ENCODE results near the gene EDDM3A. TPM values are rescaled to one million over a fixed set of nuclear protein-coding genes. Genes with fewer than 3 reads are reported as not detected.
"Not testable (repeated sequence)": the region's sequence is repeated elsewhere in the genome, so short reads cannot be mapped to it uniquely, and the experiment has no call there.

The EDDM3A gene
- total RNA-seq, 2 donors from 2014 or later, result not detected

GRCh38 chr14:20723488-20723887, 22.2 kb upstream of the EDDM3A start:
- Histone ChIP-seq H3K9ac (ENCODE audit: extremely low read depth, low read length, poor library complexity, severe bottlenecking) (no peak overlapping the region), H3K27me3 (ENCODE audit: control insufficient read depth, insufficient read depth, low read length, poor library complexity, severe bottlenecking) (no peaks in the 10 kb centered on the region), H3K9me3 (ENCODE audit: control insufficient read depth, low read length) (no peaks in the 10 kb centered on the region), H3K4me1 (ENCODE audit: control insufficient read depth, insufficient read depth, low read length) (no peaks in the 10 kb centered on the region), H3K27ac (ENCODE audit: low read depth, low read length) (no peak overlapping the region), H3K4me3 (ENCODE audit: low read length) (no peak overlapping the region), H3K36me3 (ENCODE audit: control insufficient read depth, insufficient read depth, low read length) (no peaks in the 10 kb centered on the region)
- no peaks in the 10 kb centered on the region for H3K9me3 Mint-ChIP-seq
- no peaks in the 10 kb centered on the region for H3K36me3 Mint-ChIP-seq (ENCODE audit: low read depth)
- peaks cover 44% of the 10 kb centered on the region for H3K27me3 Mint-ChIP-seq (ENCODE audit: insufficient read depth)
- WGBS, 2 experiments (ENCODE audit: insufficient coverage in 1 of 2, insufficient read length in 1 of 2), result 97 to 99% methylated on average over 16 to 28 of the region's 28 CpGs
- TF ChIP-seq, protein P1, sequence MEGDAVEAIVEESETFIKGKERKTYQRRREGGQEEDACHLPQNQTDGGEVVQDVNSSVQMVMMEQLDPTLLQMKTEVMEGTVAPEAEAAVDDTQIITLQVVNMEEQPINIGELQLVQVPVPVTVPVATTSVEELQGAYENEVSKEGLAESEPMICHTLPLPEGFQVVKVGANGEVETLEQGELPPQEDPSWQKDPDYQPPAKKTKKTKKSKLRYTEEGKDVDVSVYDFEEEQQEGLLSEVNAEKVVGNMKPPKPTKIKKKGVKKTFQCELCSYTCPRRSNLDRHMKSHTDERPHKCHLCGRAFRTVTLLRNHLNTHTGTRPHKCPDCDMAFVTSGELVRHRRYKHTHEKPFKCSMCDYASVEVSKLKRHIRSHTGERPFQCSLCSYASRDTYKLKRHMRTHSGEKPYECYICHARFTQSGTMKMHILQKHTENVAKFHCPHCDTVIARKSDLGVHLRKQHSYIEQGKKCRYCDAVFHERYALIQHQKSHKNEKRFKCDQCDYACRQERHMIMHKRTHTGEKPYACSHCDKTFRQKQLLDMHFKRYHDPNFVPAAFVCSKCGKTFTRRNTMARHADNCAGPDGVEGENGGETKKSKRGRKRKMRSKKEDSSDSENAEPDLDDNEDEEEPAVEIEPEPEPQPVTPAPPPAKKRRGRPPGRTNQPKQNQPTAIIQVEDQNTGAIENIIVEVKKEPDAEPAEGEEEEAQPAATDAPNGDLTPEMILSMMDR (conservative IDR thresholded peaks at IDR 0.05), result no peak
- no peak overlapping the region for H3K27ac Mint-ChIP-seq
- H3K4me1 Mint-ChIP-seq, result peaks cover 1% of the 10 kb centered on the region
- DNase-seq, result peak; percentile 68
- no peak overlapping the region for H3K4me3 Mint-ChIP-seq

DNA sequence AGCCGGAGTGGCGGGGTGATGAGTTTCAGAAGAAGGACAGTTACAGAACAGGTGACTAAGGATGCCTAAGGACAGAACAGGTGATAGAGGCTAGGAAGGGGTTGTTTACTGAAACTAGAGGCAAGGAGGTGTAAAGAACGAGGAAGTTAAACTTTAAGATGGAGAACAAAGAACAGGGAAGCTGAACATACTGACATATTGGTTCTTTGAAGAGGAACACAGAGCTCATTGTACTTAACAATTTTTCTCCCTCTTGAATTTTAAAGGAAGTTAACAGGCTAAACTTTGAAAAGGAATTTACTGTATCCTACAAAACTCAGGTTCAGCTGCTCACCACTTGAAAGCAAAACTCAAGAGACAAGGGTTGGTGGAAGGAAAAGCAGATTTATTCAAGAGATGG, 19.6 kb upstream of the EDDM3A start:
- H3K4me1 ChIP-seq (ENCODE audit: control insufficient read depth, insufficient read depth, low read length); DNase-seq; H3K4me3 Mint-ChIP-seq; H3K9me3 ChIP-seq (ENCODE audit: control insufficient read depth, low read length); H3K9me3 Mint-ChIP-seq; H3K9ac ChIP-seq (ENCODE audit: extremely low read depth, low read length, poor library complexity, severe bottlenecking); H3K36me3 Mint-ChIP-seq (ENCODE audit: low read depth); H3K27ac Mint-ChIP-seq; H3K27ac ChIP-seq (ENCODE audit: low read depth, low read length); H3K27me3 ChIP-seq (ENCODE audit: control insufficient read depth, insufficient read depth, low read length, poor library complexity, severe bottlenecking); H3K4me1 Mint-ChIP-seq; H3K4me3 ChIP-seq (ENCODE audit: low read length); H3K36me3 ChIP-seq (ENCODE audit: control insufficient read depth, insufficient read depth, low read length): not testable (repeated sequence)
- H3K27me3 Mint-ChIP-seq (ENCODE audit: insufficient read depth), result peaks cover 41% of the 10 kb centered on the region
- WGBS, 2 experiments (ENCODE audit: insufficient coverage in 1 of 2, insufficient read length in 1 of 2), result 93 to 94% methylated on average over 3 of the region's 3 CpGs

- Histone ChIP-seq H3K4me1 (ENCODE audit: control insufficient read depth, insufficient read depth, low read length) (no peaks in the 10 kb centered on the region), H3K9ac (ENCODE audit: extremely low read depth, low read length, poor library complexity, severe bottlenecking) (no peak overlapping the region), H3K9me3 (ENCODE audit: control insufficient read depth, low read length) (no peaks in the 10 kb centered on the region), H3K27me3 (ENCODE audit: control insufficient read depth, insufficient read depth, low read length, poor library complexity, severe bottlenecking) (no peaks in the 10 kb centered on the region), H3K4me3 (ENCODE audit: low read length) (no peak overlapping the region), H3K27ac (ENCODE audit: low read depth, low read length) (no peak overlapping the region), H3K36me3 (ENCODE audit: control insufficient read depth, insufficient read depth, low read length) (no peaks in the 10 kb centered on the region)
- H3K9me3 Mint-ChIP-seq, result no peaks in the 10 kb centered on the region
- H3K4me3 Mint-ChIP-seq, result no peak overlapping the region
- H3K27me3 Mint-ChIP-seq (ENCODE audit: insufficient read depth), result peaks cover 39% of the 10 kb centered on the region
- H3K36me3 Mint-ChIP-seq (ENCODE audit: low read depth), result no peaks in the 10 kb centered on the region
- DNase-seq, result no peak
- H3K27ac Mint-ChIP-seq, result no peak overlapping the region
- H3K4me1 Mint-ChIP-seq, result peaks cover 3% of the 10 kb centered on the region
- 96 to 100% methylated on average over 1 of the region's 1 CpG for whole genome bisulfite sequencing, 2 experiments (ENCODE audit: insufficient coverage in 1 of 2, insufficient read length in 1 of 2)
- TF ChIP-seq, protein P1 (conservative IDR thresholded peaks at IDR 0.05), result no peak
Observed at GRCh38 chr14:20726531-20726930, 19.2 kb upstream of the EDDM3A start.

- H3K27ac ChIP-seq (ENCODE audit: low read depth, low read length), result no peak overlapping the region
- Mint-ChIP-seq H3K9me3 (no peaks in the 10 kb centered on the region), H3K27me3 (ENCODE audit: insufficient read depth) (peaks cover 9% of the 10 kb centered on the region), H3K27ac (no peak overlapping the region), H3K4me1 (peaks cover 12% of the 10 kb centered on the region), H3K4me3 (no peak overlapping the region), H3K36me3 (ENCODE audit: low read depth) (no peaks in the 10 kb centered on the region)
- no peak for DNase-seq
- H3K36me3 ChIP-seq (ENCODE audit: control insufficient read depth, insufficient read depth, low read length), result no peaks in the 10 kb centered on the region
- H3K27me3 ChIP-seq (ENCODE audit: control insufficient read depth, insufficient read depth, low read length, poor library complexity, severe bottlenecking), result no peaks in the 10 kb centered on the region
- 64 to 95% methylated on average over 2 to 6 of the region's 6 CpGs for WGBS, 2 experiments (ENCODE audit: insufficient coverage in 1 of 2, insufficient read length in 1 of 2)
- H3K4me1 ChIP-seq (ENCODE audit: control insufficient read depth, insufficient read depth, low read length), result peaks cover 7% of the 10 kb centered on the region
- H3K9me3 ChIP-seq (ENCODE audit: control insufficient read depth, low read length), result no peaks in the 10 kb centered on the region
- H3K9ac ChIP-seq (ENCODE audit: extremely low read depth, low read length, poor library complexity, severe bottlenecking), result no peak overlapping the region
- TF ChIP-seq, protein P1 (conservative IDR thresholded peaks at IDR 0.05), result no peak
- H3K4me3 ChIP-seq (ENCODE audit: low read length), result no peak overlapping the region
Observed at GRCh38 chr14:20730891-20731290, 14.8 kb upstream of the EDDM3A start.
